Lower leg skin (tissue), 4 donors: ENCODE measurements around the gene ARGLU1. TPM values are rescaled to one million over a fixed set of nuclear protein-coding genes. Genes with fewer than 3 reads are reported as not detected.

Experiments used
- DNase-seq, 2 donors: peaks; one replicate each; pipeline ENCODE4 v3.0.0-alpha.2; 2019; ENCODE audit warnings: low spot score in 2 of 2
- H3K4me3 ChIP-seq: fragments of 200-600 bp; sonication (generic); 2 replicates; pipeline ENCODE4 v1.5.1; 2017; ENCODE audit warnings: mild to moderate bottlenecking, low read depth; ENCODE audit not compliant: poor library complexity, severe bottlenecking
- POLR2A ChIP-seq, 2 donors: fragments of 450-650 bp; IDR thresholded peaks; one replicate each; pipeline ENCODE4 v1.6.1; 2016 to 2017; ENCODE audit warnings: antibody characterized with exemption in 2 of 2, mild to moderate bottlenecking in 1 of 2, moderate library complexity in 1 of 2
- WGBS, 2 donors: methylation state at CpG; one replicate each; pipeline ENCODE4 v1.1.5; 2018; 5-methylcytosine and 5-hydroxymethylcytosine counted together
- intact Hi-C: fragments of 100-400 bp; cut with DNase I; formaldehyde crosslinking; loops from one replicate; pipeline ENCODE4 v1.15.0; 2023; ENCODE audit warnings: low total_unique reads
- total RNA-seq, 4 donors: library from RNA; depleted of rRNA; stranded (reverse); fragments of >200 nt; gene quantifications; one replicate each; pipeline ENCODE4 v1.1.0, GENCODE V29; 2016
- TF ChIP-seq, protein P1 (sequence below), 3 donors: fragments of 450-650 bp; IDR thresholded peaks; one replicate each; pipeline ENCODE4 v1.5.1; 2016; ENCODE audit warnings: antibody characterized with exemption in 3 of 3, mild to moderate bottlenecking in 3 of 3, moderate library complexity in 2 of 3

Gene ARGLU1
- total RNA-seq, 4 donors from 2014 or later, result 44.7 to 73.0 (median 48.4) TPM

DNA sequence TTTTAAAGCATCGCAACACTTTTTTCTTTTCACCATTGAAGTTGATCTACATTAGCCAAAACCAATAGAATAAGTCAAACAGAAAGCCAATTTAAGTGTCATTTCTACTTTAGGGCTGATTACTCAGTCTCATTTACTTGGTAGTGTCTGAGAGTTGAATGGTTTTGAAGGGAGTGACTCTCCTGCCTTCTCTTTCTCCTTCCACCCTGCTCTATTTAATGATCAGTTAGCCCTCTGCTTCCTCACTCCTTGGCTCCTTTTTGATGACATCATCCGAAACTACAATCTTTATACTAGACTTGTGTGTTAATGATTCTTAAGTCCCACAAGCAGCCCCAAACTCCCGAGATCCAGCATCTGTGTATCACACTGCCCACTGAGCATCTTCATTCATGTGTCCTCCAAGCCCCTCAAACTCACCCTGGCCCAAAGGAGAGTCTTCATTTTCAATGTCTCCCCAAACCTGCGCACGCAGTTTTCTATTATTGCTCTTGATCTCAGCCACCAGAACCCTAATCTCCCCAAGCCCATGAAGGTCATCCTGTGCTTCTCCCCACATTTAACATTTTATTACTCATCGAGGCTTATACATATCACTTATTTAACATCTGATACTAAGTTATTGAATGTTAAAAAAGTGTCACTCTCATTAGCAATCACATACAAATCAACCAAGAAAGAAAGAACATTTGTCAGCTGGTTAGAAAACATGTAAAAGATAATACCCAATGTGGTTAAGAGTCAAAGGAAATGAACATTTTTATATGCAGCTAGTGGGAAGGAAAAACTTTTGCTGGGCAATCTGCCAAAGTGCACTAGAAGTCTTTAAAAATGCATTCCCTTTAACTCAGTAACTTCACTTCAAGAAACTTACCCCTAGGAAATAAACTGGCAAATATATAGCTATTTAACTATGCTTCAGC, 32.2 kb upstream of the ARGLU1 start:
- intact Hi-C loops, result no loop called here
- TF ChIP-seq, protein P1, sequence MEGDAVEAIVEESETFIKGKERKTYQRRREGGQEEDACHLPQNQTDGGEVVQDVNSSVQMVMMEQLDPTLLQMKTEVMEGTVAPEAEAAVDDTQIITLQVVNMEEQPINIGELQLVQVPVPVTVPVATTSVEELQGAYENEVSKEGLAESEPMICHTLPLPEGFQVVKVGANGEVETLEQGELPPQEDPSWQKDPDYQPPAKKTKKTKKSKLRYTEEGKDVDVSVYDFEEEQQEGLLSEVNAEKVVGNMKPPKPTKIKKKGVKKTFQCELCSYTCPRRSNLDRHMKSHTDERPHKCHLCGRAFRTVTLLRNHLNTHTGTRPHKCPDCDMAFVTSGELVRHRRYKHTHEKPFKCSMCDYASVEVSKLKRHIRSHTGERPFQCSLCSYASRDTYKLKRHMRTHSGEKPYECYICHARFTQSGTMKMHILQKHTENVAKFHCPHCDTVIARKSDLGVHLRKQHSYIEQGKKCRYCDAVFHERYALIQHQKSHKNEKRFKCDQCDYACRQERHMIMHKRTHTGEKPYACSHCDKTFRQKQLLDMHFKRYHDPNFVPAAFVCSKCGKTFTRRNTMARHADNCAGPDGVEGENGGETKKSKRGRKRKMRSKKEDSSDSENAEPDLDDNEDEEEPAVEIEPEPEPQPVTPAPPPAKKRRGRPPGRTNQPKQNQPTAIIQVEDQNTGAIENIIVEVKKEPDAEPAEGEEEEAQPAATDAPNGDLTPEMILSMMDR (IDR thresholded peaks at IDR 0.05), result no peak
- TF ChIP-seq POLR2A (IDR thresholded peaks at IDR 0.05), result no peak
- WGBS, 2 donors, result 64 to 66% methylated on average over 6 of the region's 6 CpGs
- no peak overlapping the region for H3K4me3 ChIP-seq
- DNase-seq, result peak in 1 of 2 donors; percentile 54

DNA sequence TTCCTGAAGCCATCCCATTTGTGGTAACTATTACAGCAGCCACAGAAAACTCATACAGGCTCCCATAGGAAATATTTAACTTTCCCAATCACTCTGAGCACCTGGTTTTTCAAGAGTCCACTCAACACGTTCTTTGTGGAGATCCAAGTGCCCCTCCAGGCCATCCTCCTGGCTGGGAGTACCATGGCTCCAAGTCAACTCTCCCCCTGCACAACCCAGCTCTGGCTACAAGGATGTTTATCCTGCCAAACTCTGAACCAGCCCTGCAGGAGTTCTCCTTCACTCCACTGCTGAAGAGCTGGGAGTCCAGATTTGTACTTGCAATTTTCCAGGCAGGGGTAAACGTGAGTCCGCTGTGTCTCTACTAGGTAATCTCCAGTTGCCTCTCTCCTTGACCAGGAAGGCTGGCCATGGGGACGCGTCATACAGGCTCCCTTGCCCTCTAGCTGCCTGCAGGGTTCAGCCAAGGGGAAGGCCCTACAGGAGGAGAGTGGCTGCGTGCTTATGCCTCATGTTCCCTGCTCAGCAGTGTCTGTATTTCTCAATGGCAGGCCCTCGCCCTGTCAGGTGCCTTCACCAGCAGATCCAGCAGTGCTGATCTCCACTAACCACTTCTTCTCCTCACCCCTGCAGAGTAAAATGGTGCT, 29.9 kb upstream of the ARGLU1 start:
- intact Hi-C loops, result no loop called here
- no peak for DNase-seq
- WGBS, 2 donors, result 85 to 86% methylated on average over 7 of the region's 7 CpGs
- TF ChIP-seq, protein P1 (IDR thresholded peaks at IDR 0.05), result no peak
- TF ChIP-seq POLR2A (IDR thresholded peaks at IDR 0.05), result no peak
- H3K4me3 ChIP-seq, result no peak overlapping the region

DNA sequence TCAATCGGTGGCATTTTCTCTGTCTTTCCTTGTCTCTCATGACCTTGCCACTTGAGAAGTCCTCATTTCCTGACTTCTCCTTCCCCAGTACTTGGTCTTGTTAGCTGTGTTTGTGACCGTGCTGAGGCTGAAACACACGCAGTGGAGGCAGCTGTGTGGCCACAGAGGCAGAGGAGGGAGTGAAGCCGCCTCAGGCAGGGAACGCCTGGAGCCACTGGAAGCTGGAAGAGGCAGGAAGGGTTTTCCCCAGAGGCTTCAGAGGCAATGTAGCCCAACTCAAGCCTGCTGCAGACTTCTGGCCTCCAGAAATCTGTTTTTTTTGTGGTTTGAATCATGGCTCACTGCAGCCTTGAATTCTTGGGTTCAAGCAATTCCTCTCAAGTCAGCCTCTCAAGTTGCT, 29.2 kb upstream of the ARGLU1 start:
- TF ChIP-seq, protein P1 (IDR thresholded peaks at IDR 0.05), result no peak
- TF ChIP-seq POLR2A (IDR thresholded peaks at IDR 0.05), result no peak
- no peak for DNase-seq
- intact Hi-C loops, result no loop called here
- WGBS, 2 donors, result 61 to 69% methylated on average over 5 of the region's 5 CpGs
- H3K4me3 ChIP-seq, result no peak overlapping the region

DNA sequence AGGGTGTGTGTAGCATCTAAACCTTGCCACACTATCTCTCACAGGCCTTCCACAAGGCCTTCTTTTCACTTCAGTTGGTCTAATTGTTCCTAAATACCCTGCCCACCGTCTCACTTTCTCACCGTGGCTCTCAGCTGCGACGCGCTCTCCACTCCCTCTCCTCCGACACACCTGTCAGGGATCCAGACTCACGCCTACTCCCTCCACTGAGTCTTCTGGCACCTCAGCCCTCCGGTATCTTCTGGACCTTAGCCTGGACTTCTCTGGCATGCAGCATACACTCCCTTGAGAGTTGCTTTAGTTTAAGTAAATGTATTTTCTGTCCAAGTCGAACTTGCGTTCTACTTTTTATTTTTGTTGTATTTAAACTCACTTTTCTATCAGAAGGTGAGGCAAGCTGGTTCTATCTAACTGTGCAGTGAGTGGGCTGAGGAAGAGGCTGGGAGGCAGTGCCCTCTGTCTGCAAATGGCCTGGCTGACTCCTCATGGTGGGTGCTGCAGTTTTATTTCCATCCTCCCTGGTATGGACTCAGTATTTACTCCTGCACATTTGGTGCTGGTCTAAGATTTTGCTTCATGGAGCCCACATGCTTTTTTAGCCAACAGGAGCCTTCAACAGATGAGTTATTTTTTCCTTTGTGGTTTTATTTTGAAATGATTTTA, 28.5 kb upstream of the ARGLU1 start:
- intact Hi-C loops, result no loop called here
- H3K4me3 ChIP-seq, result no peak overlapping the region
- DNase-seq, result no peak
- 54 to 73% methylated on average over 10 of the region's 10 CpGs for WGBS, 2 donors
- no peak for TF ChIP-seq POLR2A (IDR thresholded peaks at IDR 0.05)
- TF ChIP-seq, protein P1 (IDR thresholded peaks at IDR 0.05), result no peak

DNA sequence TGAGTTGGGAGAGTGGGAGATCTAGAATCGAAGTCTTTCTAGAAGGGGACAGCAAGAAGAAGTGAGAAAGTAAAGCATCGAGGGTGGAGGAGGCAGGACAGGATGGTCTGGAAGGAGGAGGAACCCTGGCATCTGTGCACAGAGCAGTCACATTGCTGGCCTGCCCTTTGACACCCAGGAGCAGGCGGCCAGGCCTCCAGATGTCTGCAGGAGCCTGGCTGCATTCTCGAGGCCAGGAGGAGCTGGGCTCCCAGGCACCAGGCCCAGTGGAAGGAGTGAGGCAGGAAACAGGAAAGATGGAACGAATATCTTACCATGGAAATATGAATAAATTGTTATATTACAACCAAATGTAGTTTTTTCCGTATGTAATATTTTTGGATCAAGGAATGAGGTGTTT, 27.7 kb upstream of the ARGLU1 start:
- TF ChIP-seq POLR2A (IDR thresholded peaks at IDR 0.05), result no peak
- TF ChIP-seq, protein P1 (IDR thresholded peaks at IDR 0.05), result no peak
- WGBS, 2 donors, result 62 to 72% methylated on average over 6 of the region's 6 CpGs
- no peak overlapping the region for H3K4me3 ChIP-seq
- DNase-seq, result no peak
- intact Hi-C loops, result no loop called here
